ENCODE measurements around the gene FAM3A. TPM values are rescaled to one million over a fixed set of nuclear protein-coding genes. Genes with fewer than 3 reads are reported as not detected.

Gene FAM3A
- total RNA-seq, 1 experiment from 2014 or later, result 60.3 TPM

- BruUV-seq (replicated peaks), result no TSS peak
- DNase-seq, result no peak
- Histone ChIP-seq H3K4me1 (replicated peaks; ENCODE audit: insufficient read depth) (peaks cover 5% of the 10 kb centered on the region), H3K27me3 (ENCODE audit: insufficient read depth, low read depth) (no peaks in the 10 kb centered on the region), H4K20me1 (ENCODE audit: insufficient read depth) (no peaks in the 10 kb centered on the region), H3K9me2 (ENCODE audit: insufficient read depth) (no peaks in the 10 kb centered on the region), H3K4me2 (no peak overlapping the region), H2AFZ (no peak overlapping the region), H3K36me3 (ENCODE audit: low read depth) (no peaks in the 10 kb centered on the region), H3K79me2 (ENCODE audit: low read depth) (peaks cover 6% of the 10 kb centered on the region; the same call in 1 of the 2 replicates), H3K9me3 (ENCODE audit: insufficient read depth, low read depth) (no peaks in the 10 kb centered on the region), H3K27ac (no peak overlapping the region), H3K4me3 (no peak overlapping the region), H3F3A (ENCODE audit: insufficient read depth, low read depth) (peaks cover 8% of the 10 kb centered on the region; the same call in 1 of the 2 replicates)
- CTCF ChIA-PET, result no interaction called here
- POLR2A ChIA-PET (ENCODE audit: unreplicated experiment), result no interaction called here
- no peak for TF ChIP-seq EZH2 (IDR thresholded peaks at IDR 0.05; ENCODE audit: low read depth)
- TF ChIP-seq CTCF (conservative IDR thresholded peaks at IDR 0.05), result no peak
- intact Hi-C loops (cut with micrococcal nuclease; ENCODE audit: unreplicated experiment), result no loop called here
Measured at GRCh38 chrX:154460326-154460725, 55.7 kb downstream of the FAM3A start.

GRCh38 chrX:154459832-154460231, 56.2 kb downstream of the FAM3A start:
- H3K9me3 ChIP-seq (ENCODE audit: insufficient read depth, low read depth), result no peaks in the 10 kb centered on the region
- peaks cover 8% of the 10 kb centered on the region; the same call in 1 of the 2 replicates for H3F3A ChIP-seq (ENCODE audit: insufficient read depth, low read depth)
- peaks cover 6% of the 10 kb centered on the region; the same call in 1 of the 2 replicates for H3K79me2 ChIP-seq (ENCODE audit: low read depth)
- no peak overlapping the region for H3K4me3 ChIP-seq
- H3K4me1 ChIP-seq (replicated peaks; ENCODE audit: insufficient read depth), result peaks cover 5% of the 10 kb centered on the region
- no TSS peak for BruUV-seq (replicated peaks)
- no peak for DNase-seq
- intact Hi-C loops (cut with micrococcal nuclease; ENCODE audit: unreplicated experiment), result loop anchor here (2.0 to 5.0 kb wide), 3 partner anchors 25 to 63 kb away; partner anchors contain the start of genes DNASE1L1 and RPL10
- H2AFZ ChIP-seq, result no peak overlapping the region
- CTCF ChIA-PET, result no interaction called here
- H3K27ac ChIP-seq, result no peak overlapping the region
- H3K4me2 ChIP-seq, result peak overlapping the region; percentile 82; the same call in 1 of the 2 replicates
- no peaks in the 10 kb centered on the region for H3K9me2 ChIP-seq (ENCODE audit: insufficient read depth)
- no peaks in the 10 kb centered on the region for H4K20me1 ChIP-seq (ENCODE audit: insufficient read depth)
- POLR2A ChIA-PET (ENCODE audit: unreplicated experiment), result interaction anchor here (0.5 kb wide), 1 partner anchor 88 kb away, joined by 3 read pairs; the partner anchor contains the start of gene IKBKG
- TF ChIP-seq CTCF (conservative IDR thresholded peaks at IDR 0.05), result no peak
- no peak for TF ChIP-seq EZH2 (IDR thresholded peaks at IDR 0.05; ENCODE audit: low read depth)
- no peaks in the 10 kb centered on the region for H3K36me3 ChIP-seq (ENCODE audit: low read depth)
- H3K27me3 ChIP-seq (ENCODE audit: insufficient read depth, low read depth), result no peaks in the 10 kb centered on the region

GRCh38 chrX:154458954-154459778, 56.9 kb downstream of the FAM3A start:
- intact Hi-C loops (cut with micrococcal nuclease; ENCODE audit: unreplicated experiment), result loop anchor here (2.0 to 5.0 kb wide), 3 partner anchors 26 to 62 kb away; partner anchors contain the start of genes DNASE1L1 and RPL10
- Histone ChIP-seq H3K36me3 (ENCODE audit: low read depth) (no peaks in the 10 kb centered on the region), H3K27me3 (ENCODE audit: insufficient read depth, low read depth) (no peaks in the 10 kb centered on the region), H3K9me3 (ENCODE audit: insufficient read depth, low read depth) (no peaks in the 10 kb centered on the region), H3K4me1 (replicated peaks; ENCODE audit: insufficient read depth) (peaks cover 5% of the 10 kb centered on the region), H3K4me2 (peak overlapping the region; percentile 82), H3K27ac (no peak overlapping the region), H2AFZ (no peak overlapping the region), H3F3A (ENCODE audit: insufficient read depth, low read depth) (peaks cover 8% of the 10 kb centered on the region; the same call in 1 of the 2 replicates), H3K4me3 (peak overlapping the region; percentile 66), H4K20me1 (ENCODE audit: insufficient read depth) (no peaks in the 10 kb centered on the region), H3K79me2 (ENCODE audit: low read depth) (peaks cover 6% of the 10 kb centered on the region; the same call in 1 of the 2 replicates), H3K9me2 (ENCODE audit: insufficient read depth) (no peaks in the 10 kb centered on the region)
- peak; percentile 59 to 67 for DNase-seq
- POLR2A ChIA-PET (ENCODE audit: unreplicated experiment), result interaction anchor here (0.5 to 1.0 kb wide), 6 partner anchors 17 to 1518 kb away, joined by 3 to 7 read pairs (median 4); partner anchors contain the start of genes DNASE1L1 and IKBKG
- CTCF ChIA-PET, result interaction anchor here (0.6 kb wide), 1 partner anchor 88 kb away, joined by 3 read pairs; no protein-coding TSS in a partner anchor
- no peak for TF ChIP-seq CTCF (conservative IDR thresholded peaks at IDR 0.05)
- TF ChIP-seq EZH2 (IDR thresholded peaks at IDR 0.05; ENCODE audit: low read depth), result no peak
- no TSS peak for BruUV-seq (replicated peaks)

Data from PC-9 (cell line).